H54 (cell line): ENCODE measurements around the gene PKN2.
A peak's percentile ranks its signal among the peaks of the same experiment; 100 is the strongest.
"Not testable (repeated sequence)": the region's sequence is repeated elsewhere in the genome, so short reads cannot be mapped to it uniquely, and the experiment has no call there.

Source experiments
- DNase-seq: peaks from one replicate; pipeline ENCODE4 v3.0.0; 2011; ENCODE audit warnings: low spot score, mixed read lengths; ENCODE audit not compliant: insufficient read length
- FAIRE-seq: peaks from 3 replicates; lab custom pipeline; 2011; peaks lifted over from hg19 to GRCh38; lab: Jason Lieb, UNC
- POLR2A ChIP-seq: IDR thresholded peaks from 2 replicates; pipeline ENCODE4 v1.6.1; 2011; ENCODE audit warnings: low read depth, mild to moderate bottlenecking, low read length

PKN2 gene

DNA sequence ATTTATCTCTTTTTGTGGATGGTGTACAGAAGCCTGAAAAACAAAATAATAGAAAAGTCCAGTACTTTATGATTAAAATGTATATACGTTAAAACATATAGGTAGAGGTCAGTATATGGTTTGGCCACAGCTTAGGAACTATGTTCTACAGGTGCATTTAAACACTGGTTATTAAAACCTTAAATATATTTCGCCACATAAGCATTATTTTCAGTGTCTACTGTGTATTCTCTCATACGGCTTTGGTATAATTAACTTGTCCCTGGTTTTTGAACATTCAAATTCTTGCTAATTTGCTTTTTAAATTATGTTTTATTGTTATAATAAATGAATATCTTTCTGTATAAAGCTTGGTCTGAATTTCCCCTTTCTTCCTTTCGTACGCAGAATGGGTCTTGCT lies 119.4 kb downstream of the PKN2 start:
- no peak for TF ChIP-seq POLR2A
- DNase-seq (no peak), FAIRE-seq (no peak)

DNA sequence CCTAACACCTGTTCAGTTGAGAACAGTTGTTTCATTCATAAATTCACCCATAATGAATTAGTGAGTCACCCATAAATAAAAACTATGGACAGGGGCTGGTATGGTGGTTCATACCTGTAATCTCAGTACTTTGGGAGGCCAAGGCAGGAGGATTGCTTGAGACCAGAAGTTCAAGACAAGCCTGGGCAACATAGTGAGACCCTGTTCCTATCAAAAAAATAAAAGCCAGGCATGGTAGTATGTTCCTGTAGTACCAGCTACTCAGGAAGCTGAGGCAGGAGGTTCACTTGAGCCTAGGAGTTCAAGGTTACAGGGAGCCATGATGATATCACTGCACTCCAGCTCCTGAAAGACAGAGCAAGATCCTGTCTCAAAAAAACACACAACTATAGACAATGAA lies 128.3 kb downstream of the PKN2 start:
- DNase-seq: no peak
- no peak for TF ChIP-seq POLR2A
- no peak for FAIRE-seq

DNA sequence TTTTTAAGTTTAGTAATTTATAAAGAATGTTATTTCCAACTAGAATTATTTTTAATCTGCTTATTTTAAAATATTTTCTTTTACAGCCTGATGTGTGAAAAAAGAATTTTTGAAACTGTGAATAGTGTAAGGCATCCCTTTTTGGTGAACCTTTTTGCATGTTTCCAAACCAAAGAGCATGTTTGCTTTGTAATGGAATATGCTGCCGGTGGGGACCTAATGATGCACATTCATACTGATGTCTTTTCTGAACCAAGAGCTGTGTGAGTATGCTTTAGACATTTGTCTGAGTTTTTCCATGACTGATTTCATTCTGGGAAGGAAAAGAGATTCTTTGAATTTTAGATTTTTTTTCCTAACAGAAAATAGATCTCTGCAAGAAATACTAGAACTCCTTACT lies 129.4 kb downstream of the PKN2 start:
- no peak for TF ChIP-seq POLR2A
- FAIRE-seq (no peak), DNase-seq (no peak)

DNA sequence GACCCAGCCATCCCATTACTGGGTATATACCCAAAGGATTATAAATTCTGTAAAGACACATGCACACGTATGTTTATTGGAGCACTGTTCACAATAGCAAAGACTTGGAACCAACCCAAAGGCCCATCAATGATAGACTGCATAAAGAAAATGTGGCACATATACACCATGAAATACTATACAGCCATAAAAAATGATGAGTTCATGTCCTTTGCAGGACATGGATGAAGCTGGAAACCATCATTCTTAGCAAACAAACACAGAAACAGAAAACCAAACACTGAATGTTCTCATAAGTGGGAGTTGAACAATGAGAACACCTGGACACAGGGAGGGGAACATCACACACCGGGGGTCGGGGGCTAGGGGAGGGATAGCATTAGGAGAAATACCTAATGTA lies 135.6 kb downstream of the PKN2 start:
- DNase-seq: not testable (repeated sequence)

DNA sequence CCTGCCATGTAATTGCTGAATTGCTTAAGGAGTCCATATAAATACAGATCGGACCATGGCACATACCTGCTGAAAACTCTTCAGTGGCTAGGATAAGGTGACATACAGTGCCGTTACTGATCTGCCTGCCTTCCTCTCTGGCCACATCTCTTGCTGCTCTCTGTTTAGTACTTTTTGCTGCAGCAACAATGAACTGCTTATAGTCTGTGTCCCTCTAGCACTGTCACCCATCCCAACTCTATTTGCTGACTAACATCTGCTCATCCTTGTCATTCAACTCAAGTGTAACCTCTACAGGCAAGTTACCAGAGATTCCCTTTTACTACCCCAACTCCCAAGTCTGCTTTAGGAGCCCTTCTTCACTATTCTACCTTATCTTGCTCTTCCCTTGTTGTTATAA lies 141.6 kb downstream of the PKN2 start:
- TF ChIP-seq POLR2A: no peak
- DNase-seq: no peak
- FAIRE-seq: no peak

More for the DNA sequence above, 135.6 kb downstream of the PKN2 start:
- FAIRE-seq: not testable (repeated sequence)

DNA sequence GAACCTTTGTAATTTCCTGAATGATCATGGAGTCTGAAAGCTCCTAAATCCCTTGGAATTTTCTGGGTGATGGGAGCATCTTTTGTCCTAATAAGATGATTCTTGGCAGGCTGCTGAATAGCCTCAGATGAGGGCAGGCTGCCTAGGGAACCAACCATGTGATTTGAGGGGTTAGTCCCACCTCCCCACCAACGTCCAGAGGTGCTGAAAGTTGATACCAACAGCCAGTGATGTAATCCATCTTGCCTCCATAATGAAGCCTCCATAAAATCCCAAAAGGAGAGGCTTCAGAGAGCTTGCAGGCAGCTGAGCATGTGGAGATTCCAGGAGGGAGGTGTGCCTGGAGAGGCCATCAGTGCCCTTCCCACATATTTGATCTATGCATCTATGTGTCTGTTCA lies 163.6 kb downstream of the PKN2 start:
- DNase-seq (no peak), FAIRE-seq (no peak)
- TF ChIP-seq POLR2A: no peak

DNA sequence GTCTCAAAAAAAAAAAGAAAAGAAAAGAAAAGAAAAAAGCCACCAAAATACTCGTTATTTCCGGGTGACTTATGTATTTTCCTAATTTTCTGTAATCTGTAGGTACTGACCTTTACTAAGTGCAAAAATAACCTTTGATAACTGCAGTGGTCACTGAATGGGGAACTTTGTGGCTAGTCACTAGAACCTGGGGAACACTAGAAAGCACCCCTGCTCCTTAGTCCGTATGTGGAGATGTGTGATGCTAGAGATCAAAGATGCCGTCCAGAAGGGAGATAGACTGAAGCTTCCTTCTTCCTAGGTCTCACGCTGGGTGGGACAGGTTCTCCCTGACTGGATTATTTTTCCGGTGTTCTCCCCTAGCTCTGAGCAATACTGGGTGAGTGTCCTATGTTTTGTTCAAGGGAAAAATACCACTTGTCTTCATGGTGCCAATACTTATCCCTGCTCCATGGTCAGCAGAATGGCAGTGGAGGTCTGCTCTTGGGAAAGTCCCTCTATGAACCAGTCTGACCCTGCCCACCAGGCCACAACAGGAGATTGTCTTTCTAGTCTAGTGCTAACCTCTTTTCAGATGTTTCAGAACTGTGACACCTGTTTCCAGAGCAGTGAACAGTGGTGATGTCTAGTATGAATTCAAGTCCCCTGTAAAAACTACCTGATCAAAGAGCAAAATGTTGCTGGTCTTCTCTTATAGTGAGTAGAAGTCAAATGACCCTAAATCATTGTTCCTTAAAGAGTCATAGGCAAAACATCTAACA lies 167.4 kb downstream of the PKN2 start:
- FAIRE-seq (no peak), DNase-seq (no peak)
- TF ChIP-seq POLR2A: no peak

DNA sequence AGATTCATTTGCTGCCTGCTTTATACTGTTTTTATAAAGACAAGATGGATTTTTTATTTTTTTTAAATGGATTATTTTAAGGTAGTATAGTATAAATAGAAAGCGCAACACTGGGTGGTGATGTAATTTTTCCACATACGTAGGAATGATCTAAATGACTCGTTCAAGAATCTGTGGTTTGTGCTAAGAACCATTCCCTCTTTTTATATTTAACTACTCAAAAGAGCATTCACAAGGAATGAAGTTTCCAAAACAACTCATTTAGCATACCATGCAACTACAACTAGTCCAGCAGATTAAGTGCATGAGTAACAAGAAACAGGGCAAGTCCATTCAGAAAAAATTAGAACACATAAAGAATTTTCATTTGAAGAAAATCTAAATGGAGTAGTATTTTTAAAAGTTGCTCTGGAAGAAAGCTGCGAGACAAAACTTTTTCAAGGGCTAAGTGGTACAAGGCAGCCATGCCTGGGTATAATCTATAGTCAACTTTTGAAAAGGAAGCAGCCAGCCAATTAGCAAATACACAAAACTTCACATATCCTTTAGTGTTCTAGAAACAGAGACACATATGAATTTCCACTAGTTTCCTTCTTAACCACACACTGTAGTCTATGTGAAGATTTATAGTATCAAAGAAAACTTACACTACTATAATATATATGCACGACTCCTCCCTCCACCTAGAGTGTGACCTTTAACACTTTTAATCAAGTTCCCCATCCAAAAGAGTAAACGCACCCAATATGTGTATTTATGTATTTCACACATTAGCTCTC lies 183.9 kb downstream of the PKN2 start:
- DNase-seq (no peak), FAIRE-seq (peak; percentile 64)
- TF ChIP-seq POLR2A: no peak

DNA sequence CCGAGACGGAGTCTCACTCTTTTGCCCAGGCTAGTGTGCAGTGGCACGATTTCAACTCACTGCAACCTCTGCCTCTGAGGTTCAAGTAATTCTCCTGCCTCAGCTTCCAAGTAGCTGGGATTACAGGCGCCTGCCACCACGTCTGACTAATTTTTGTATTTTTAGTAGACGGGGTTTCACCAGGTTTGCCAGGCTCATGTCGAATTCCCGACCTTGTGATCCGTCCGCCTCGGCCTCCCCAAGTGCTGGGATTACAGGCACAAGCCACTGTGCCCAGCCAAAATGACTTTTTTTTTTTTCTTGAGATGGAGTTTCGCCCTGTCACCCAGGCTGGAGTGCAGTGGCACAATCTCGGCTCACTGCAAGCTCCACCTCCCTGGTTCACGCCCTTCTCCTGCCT lies 185.6 kb downstream of the PKN2 start:
- not testable (repeated sequence) for DNase-seq, FAIRE-seq

DNA sequence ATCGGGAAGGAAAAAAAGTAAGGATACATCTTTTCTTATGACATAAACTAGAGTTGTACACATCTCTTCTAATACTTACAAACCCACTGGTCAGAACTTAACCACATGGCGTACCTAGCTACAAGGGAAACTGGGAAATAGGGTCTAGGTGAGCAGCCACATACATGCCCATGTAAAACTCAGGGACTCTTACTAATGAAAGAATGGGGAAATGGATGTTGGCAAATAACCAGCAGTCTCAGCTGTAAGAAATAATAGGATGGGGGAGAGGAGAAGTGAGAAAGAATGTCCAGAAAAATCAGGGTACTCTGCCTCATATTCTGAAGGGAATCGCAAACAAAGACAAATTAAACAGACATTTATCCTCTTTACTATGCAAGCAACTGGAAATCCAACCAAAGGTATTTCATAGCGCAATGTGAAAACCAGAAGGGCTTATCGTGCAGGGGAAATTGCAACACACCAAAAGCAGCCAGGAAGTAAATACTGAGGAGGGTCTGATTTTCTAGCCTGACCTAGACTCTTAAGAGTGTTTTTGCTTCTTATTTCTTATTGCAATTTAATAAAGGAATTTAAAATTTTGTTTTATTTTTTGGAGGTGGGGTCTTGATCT lies 189.8 kb downstream of the PKN2 start:
- no peak for TF ChIP-seq POLR2A
- FAIRE-seq (no peak), DNase-seq (no peak)

DNA sequence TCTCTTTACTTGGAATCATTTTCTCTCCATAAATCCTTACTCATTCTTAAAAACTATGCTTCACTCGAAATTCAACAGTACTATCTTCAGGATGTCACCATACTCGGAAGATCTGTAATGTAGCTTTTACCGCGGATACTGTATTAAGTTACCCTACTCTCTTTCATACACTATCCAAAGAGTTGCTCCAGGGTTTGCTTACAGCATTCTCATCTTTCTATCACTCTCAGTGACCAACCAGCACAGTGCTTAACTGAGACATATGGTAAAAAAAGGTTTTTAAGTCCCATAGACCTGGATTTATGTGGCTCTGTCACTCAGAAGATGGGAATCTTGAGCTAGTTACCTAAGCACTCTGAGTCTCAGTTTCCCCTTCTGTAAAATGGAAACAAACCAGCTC lies 191.5 kb downstream of the PKN2 start:
- FAIRE-seq: no peak
- TF ChIP-seq POLR2A: no peak
- no peak for DNase-seq

DNA sequence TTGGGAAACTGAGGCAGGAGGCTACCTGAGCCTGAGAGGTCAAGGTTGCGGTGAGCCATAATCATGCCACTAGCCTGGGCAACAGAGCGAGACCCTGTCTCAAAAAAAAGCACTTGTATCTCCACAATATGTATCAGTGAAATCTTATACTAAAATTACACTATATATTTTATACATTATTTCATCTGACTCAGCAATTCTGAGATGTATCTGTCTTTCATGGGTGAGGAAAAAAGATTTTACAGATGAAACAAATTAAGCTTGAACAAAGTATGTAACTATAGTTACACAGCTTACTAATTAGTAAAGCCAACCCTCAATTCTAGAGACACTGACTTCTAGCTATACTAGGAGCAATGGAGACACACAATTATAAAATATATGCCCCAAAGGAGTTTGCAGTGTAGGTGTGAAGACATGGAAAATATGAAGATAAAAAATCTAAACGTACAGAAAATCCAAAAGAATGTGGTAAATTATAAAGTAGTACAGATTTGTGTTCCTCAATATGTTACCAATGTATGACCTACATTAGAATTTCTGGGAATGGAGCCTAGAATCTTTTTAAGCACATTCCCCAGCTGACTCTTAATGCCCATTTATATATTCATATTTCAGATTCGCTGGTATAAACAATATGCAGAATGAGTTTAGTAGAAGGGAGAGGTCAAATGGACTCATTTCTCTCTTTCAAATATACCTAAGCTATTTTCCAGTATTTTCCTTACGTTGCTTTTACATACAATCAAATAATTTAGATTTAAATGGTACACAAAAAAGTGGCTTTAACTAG lies 192.7 kb downstream of the PKN2 start:
- no peak for DNase-seq
- FAIRE-seq: no peak

DNA sequence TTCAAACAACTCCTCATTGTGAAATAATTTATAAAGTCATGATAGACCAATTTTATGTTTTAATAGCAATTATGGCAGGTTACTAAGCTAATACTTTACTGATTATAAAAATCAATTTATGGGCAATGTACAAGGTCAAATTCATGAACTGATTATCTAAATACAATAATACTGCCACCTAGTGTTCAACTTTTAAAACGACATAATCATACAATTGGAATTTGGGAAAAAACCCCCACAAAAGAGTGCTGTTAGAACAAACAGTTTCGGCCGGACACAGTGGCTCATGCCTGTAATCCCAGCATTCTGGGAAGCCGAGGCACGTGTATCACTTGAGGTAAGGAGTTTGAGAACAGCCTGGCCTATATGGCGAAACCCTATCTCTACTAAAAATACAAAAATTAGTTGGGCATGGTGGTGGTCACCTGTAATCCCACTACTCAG lies 193.3 kb downstream of the PKN2 start:
- peak; percentile 79 for FAIRE-seq
- TF ChIP-seq POLR2A: no peak
- DNase-seq: no peak

More for the DNA sequence above, 192.7 kb downstream of the PKN2 start:
- no peak for TF ChIP-seq POLR2A
